T-helper 17 cell (primary cell): ENCODE data around the gene ARPP19. TPM values are rescaled to one million over a fixed set of nuclear protein-coding genes. Genes with fewer than 3 reads are reported as not detected.

Experiments
- total RNA-seq, 4 donors: library from RNA in 2 of 4; stranded (reverse) in 2 of 4; gene quantifications; one replicate each; pipeline ENCODE4 v1.2.3 and lab custom pipeline; 2022 to 2026

The ARPP19 gene
- total RNA-seq, 2 donors from 2014 or later, result 111 to 147 TPM

Other genes with a start within 250 kb of the ARPP19 start
- 10 to 100 TPM; 50.6 to 58.4 TPM for gene MYO5A, start 40.1 kb downstream of the ARPP19 start, total RNA-seq
- gene ATOSA, start 110.4 kb upstream of the ARPP19 start, total RNA-seq, result 100 to 1,000 TPM; 101 to 120 TPM
- gene ONECUT1, start 221.3 kb upstream of the ARPP19 start, total RNA-seq, result not detected